Measurements from ENCODE around the gene DNM2. TPM values are rescaled to one million over a fixed set of nuclear protein-coding genes. Genes with fewer than 3 reads are reported as not detected.

Gene DNM2
- total and polyA plus RNA-seq, 2 of the 13 experiments (the other 11 are each of a cell fraction or from before 2014, with no cell fraction given) = 41.7 to 59.8 TPM

GRCh38 chr19:10695401-10696398, 22.2 kb upstream of the DNM2 start (continued):
- TF ChIP-seq ZNF766 (CRISPR knock-in tag; IDR thresholded peaks at IDR 0.05; ENCODE audit: borderline replicate concordance) (peak; percentile 96), ZNF598 (CRISPR knock-in tag; IDR thresholded peaks at IDR 0.05; ENCODE audit: borderline replicate concordance) (peak; percentile 52; the same call in 1 of the 2 replicates), ZNF563 (CRISPR knock-in tag; IDR thresholded peaks at IDR 0.05) (peak; percentile 95; the same call in 1 of the 2 replicates), GTF2F1 (IDR thresholded peaks at IDR 0.05; ENCODE audit: low read length) (no peak), ZNF614 (CRISPR knock-in tag; IDR thresholded peaks at IDR 0.05; ENCODE audit: borderline replicate concordance) (peak; percentile 68; the same call in 1 of the 2 replicates), ZNF354B (CRISPR knock-in tag; IDR thresholded peaks at IDR 0.05) (peak; percentile 72; the same call in 1 of the 2 replicates), ATRX (CRISPR knock-in tag; IDR thresholded peaks at IDR 0.05; ENCODE audit: borderline replicate concordance) (no peak), ZBTB8A (CRISPR knock-in tag; IDR thresholded peaks at IDR 0.05; ENCODE audit: borderline replicate concordance, low read depth) (no peak), IRF9 (CRISPR knock-in tag; IDR thresholded peaks at IDR 0.05; ENCODE audit: borderline replicate concordance) (peak; percentile 81; the same call in 1 of the 2 replicates), ZNF510 (CRISPR knock-in tag; IDR thresholded peaks at IDR 0.05; ENCODE audit: low read depth) (peak; percentile 74; the same call in 1 of the 2 replicates), RFXANK (CRISPR knock-in tag; IDR thresholded peaks at IDR 0.05) (peak; percentile 92; the same call in 1 of the 2 replicates), CEBPZ (IDR thresholded peaks at IDR 0.05; ENCODE audit: low read length) (no peak), NFE2 (CRISPR knock-in tag; IDR thresholded peaks at IDR 0.05) (peak; percentile 33; the same call in 1 of the 2 replicates), JDP2 (CRISPR knock-in tag; IDR thresholded peaks at IDR 0.05; ENCODE audit: borderline replicate concordance) (no peak), MTERF4 (CRISPR knock-in tag; IDR thresholded peaks at IDR 0.05) (peak; percentile 99), DNMT1 (CRISPR knock-in tag; IDR thresholded peaks at IDR 0.05) (no peak), JUND (CRISPR knock-in tag; IDR thresholded peaks at IDR 0.05) (no peak), ZNF362 (CRISPR knock-in tag; IDR thresholded peaks at IDR 0.05; ENCODE audit: borderline replicate concordance) (peak; percentile 30; the same call in 1 of the 2 replicates), ZBTB14 (CRISPR knock-in tag; IDR thresholded peaks at IDR 0.05) (no peak)

All from HepG2 (cell line).